GM19463 (cell line): ENCODE results near the gene LRRC15.

Experiments used
- ATAC-seq: cut with Tn5 transposase; IDR thresholded peaks from one replicate; pipeline ENCODE4 v1.9.1; 2021; ENCODE audit warnings: mild to moderate bottlenecking, moderate library complexity; ENCODE audit not compliant: unreplicated experiment

Gene LRRC15

GRCh38 chr3:194305356-194306108 lies 64.0 kb downstream of the LRRC15 start:
- no peak for ATAC-seq
